Stimulated activated CD4-positive, alpha-beta T cell treated with anti-CD3 and anti-CD28 coated beads, Interleukin-15, amount 100 ng/mL, for 24 hours (primary cell): ENCODE measurements around the gene FOXA2.

Experiments used
- DNase-seq: peaks from one replicate; pipeline ENCODE4 v3.0.0-alpha.2; 2020

Gene FOXA2

DNA sequence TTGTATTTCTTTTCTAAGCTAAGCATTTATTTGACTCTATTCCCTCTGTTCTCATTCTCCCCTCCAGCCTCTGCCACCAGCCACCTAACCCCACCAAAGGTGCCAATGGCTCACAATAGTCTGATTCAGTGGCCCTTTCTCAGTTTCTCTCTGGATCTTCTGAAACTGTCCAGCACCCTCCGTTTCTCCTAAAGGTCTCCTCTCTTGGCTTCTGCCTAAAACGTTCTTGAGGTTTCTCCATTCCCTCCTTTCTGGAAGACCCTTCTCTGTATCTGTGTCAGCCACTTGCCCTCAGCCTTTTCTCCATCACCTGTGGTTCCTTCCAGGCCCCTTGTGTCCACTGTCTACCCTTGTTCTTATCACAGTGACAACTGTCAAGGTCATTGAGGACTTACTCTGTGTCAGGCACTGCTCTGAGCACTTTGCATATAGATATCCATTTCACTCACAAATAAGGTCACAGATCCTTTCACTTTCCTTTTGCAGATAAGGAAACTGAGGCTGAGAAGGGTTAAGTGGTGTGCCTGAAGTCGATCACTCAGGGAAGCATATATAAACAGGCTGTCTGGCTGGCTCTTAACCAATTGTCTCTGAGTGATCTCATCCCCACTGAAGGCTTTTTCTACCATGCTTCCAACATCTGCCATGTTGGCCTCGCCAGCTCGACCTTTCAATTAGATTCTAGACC, 48.1 kb downstream of the FOXA2 start:
- DNase-seq = no peak

DNA sequence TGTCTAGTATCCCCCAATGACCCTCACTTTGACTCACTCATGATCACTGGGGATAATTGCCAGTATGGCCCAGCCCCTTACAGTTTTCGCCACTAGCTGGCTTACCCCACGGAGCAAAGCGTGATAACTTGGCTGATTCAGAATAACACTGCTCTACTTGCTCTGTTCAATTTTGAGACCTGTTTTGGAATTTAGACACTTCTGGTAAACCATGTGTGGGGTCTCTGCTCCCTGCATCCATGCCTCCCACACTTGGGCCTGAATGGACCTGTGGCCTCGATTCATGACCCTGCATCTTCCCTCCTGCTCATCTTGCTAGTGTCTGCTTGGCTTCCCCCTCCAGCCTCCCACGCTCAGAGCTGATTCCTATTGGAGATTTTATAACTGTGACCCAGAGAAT, 48.9 kb downstream of the FOXA2 start:
- DNase-seq = no peak

DNA sequence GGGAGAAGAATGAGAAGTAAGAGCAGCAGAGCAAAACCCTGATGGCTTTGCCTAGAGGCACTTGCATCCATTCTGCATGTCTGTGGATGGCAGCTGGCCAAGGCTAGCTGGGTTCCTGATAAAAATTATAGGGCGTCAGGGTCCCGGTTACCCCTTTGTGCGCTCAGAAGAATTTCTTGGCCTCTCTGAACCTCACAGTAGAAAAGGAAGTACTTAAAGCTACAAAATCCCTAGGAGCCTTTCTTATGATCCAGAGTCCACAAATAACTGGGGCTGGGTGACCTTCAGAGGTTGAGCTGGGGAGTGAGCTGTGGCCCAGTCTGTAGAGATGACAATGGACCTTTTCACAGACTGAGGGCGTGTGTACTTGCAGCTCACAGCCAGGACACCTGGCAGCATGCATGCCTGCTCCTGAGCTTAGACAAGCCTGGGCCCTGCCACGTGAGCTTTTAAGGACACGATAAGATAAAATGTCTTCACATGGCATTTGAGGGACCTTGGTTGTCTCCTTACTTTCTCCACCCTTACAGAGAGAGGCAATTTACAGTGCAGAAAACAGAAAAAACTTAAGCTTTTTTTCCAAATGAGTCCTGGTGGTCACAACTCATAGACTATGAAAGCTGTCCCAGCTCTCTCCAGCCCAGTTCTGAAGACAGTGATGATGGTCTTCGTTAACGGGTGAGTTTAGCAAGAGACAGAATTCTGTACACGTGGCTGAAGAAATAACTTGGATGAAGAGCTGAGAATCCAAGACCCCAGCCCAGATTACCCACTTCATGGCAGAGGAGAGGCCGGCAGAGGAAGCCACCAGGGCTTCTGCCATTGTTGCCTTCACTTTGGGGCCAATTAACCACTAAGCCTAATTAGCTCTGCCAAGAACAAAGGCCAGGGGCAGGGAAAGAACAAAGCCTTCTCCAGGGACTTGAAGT, 50.3 kb downstream of the FOXA2 start:
- no peak for DNase-seq

DNA sequence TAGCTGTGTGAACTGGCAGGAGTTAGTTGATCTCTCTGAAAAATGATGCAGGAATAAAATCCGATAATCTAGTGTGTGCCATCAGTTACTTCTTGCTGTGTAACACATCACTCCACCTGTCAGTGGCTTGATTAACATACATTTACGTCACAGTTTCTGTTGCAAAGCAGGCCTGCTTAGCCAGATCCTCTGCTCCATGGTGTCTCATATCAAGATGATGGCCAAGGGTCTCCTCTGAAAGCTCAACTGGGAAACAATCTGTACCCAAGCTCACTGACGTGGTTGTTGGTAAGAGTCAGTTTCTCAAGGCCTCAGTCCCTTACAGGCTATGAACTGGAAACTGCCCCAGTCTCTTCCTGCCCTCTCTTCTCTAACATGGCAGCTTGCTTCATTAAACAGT, 51.8 kb downstream of the FOXA2 start:
- no peak for DNase-seq

DNA sequence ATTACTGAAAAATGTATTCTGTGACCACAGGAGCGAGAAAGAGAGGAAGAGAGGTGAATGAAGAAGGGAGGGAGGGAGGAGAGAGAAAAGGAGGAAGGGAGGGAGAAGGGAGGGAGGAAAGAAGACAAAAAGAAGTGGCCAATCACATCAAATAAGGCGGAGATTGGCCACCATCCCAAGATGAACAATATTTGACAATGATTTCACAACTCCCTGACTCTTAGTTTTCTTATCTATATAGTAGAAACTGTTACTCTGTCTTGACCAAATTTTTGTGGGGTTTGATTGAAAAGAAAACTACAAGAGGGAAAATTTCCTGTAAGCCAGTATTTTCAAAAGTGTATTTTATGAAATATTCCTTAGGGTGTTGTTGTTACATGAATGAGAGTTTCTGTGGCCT, 52.6 kb downstream of the FOXA2 start:
- no peak for DNase-seq

DNA sequence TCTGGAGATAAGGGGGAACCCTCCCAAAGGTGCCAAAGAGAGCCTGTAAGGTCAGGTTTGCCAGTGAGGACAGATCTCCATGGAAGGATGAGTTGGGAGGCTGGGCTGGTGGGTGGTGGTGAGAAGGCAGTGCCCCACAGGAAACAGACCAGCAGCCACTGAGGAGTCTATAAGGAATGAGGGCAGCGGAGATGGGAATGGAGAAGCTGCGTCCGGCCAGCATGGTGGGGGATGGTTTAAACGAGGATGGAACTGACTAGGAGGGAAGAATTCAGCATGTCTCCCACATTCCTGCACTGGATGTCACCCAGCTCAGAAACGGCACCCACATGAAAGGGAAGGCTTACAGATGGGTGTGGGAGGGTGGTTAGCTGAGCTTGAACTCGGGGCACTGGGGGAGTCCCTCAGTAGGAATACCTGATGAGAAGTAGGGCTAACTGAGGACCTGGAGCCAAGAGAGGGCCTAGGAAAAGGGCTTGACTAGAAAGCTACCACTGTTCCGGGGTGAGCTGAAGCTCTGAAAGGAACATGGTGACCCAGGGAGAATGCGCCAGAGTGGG, 53.2 kb downstream of the FOXA2 start:
- no peak for DNase-seq
